EH (cell line): ENCODE data around the gene IGFN1.
A peak's percentile ranks its signal among the peaks of the same experiment; 100 is the strongest.
"Not testable (repeated sequence)": the region's sequence is repeated elsewhere in the genome, so short reads cannot be mapped to it uniquely, and the experiment has no call there.

Experiments
- DNase-seq: peaks from one replicate; pipeline ENCODE4 v3.0.0-alpha.2; 2015; ENCODE audit warnings: low read depth

The IGFN1 gene

GRCh38 chr1:201217851-201218250 lies 27.2 kb downstream of the IGFN1 start:
- no peak for DNase-seq

- no peak for DNase-seq
These were observed 27.8 kb downstream of the IGFN1 start for GRCh38 chr1:201218409-201218808.

DNA sequence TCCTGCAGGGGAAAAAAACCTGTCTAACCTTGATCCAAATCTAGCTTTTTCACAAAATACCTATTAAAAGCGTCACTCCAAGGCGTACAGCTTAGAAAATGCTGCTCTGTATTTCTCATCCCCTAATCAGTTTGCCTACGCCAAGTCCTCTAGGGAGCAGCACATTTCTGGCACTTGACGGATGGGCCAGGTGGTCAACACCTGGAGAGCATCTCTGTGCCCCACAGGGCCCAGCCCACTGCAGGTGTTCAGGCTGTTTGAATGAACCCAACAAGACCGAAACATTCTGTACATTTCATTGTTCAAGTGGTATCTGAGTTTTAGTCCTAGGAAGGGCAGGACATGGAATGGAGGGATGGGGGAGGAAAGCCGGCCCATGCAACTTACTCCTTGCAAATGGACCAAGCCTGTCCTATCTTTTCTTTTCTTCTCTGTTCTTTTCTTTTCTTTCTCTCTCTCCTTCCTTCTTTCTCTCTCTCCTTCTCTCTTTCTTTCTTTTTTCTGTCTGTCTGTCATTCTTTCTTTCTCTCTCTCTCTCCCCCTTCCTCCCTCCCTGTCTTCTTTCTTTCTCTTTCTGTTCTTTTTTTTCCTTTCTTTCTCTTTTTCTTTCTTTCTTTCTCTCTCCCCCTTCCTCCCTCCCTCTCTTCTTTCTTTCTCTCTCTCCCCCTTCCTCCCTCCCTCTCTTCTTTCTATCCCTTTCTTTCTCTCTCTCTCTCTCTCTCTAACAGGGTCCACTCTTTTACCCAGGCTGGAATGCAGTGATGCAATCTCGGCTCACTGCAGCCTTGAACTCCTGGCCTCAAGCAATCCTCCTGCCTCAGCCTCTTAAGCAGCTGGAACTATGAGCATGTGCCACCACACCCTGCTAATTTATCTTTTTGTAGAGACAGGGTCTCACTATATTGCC lies 29.1 kb downstream of the IGFN1 start:
- DNase-seq, result no peak

DNA sequence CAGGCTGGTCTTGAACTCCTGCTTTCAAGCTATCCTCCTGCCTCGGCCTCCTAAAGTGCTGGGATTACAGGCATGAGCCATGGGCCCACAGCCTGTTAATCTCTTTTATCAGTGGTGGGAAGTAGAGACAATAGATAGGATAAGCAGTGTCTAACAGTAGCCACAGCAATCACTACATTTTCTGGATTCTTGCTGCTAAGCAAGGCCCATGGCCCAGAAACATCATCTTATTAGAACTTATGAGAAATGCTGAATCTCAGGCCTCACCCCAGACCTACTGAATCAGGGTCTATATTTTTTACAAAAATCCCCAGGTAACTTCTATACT lies 29.7 kb downstream of the IGFN1 start:
- DNase-seq, result no peak

- no peak for DNase-seq
These were observed 30.7 kb downstream of the IGFN1 start for GRCh38 chr1:201221201-201221846.

DNA sequence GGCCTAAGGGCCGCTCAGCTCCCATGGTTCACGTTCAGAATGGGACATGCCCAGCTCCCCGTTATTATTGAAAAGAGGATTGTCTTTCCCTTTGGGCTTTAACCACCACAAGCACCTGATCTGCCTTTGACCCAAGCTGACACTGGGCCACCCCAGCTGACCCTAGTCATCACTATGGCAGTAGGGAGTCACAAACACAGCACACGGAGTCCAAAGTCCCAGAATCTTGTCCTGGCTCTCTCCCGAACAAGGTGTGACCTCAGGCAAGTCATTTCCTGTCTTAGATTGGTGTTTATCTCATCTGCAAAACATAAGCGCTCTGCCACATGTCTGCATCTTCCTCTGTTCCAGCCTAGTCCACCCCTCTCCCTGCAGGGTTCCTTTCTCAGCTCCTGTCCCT lies 31.5 kb downstream of the IGFN1 start:
- no peak for DNase-seq

GRCh38 chr1:201223852-201224665 lies 33.4 kb downstream of the IGFN1 start:
- DNase-seq, result no peak

DNA sequence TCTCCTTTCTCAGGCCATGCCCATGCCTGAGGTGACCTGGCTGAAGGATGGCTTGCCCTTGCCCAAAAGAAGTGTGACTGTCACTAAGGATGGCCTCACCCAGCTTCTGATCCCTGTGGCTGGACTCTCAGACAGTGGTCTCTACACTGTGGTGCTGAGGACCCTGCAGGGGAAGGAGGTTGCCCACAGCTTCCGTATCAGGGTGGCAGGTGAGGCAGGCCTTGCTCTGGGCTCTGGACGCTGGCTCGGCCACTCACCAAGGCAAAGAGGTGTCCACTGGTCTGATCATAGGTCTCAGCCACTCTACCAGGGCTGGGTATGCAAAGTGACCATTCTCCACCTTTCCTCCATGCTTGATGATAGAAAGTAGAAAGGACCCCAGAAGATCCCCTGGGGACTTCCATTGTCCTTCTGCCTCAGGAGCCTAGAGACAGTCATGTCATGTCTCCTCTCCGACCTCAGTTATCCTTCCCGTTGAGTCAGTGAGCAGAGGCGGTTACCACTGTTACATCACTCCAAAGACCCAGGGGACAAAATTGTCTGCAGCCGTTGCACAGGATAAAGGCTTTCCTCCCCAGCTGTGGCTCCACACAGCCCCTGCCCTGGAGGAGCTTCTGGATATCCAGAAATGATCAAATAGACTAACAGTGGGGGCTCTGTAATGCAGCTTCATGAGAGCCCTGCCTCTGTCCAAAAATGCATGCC lies 34.2 kb downstream of the IGFN1 start:
- peak; percentile 7 for DNase-seq

DNA sequence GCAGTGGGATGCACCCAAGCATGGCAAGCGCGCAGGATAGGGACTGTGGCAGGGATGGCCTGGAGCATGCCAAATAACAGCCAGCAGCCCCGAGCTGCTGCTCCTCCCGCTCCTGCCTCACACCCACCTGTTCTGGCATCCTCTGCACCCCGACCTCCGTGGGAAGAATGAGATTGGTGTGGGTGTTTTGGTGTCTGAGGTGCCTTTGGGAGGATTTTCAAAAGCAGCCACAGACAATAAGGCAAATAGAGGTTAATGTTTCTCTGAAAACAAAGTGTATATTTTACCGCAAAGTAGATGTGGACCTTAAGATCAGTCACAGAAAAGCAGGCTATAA lies 35.5 kb downstream of the IGFN1 start:
- no peak for DNase-seq

- DNase-seq, result no peak
These were observed 36.4 kb downstream of the IGFN1 start for GRCh38 chr1:201226859-201227488.

DNA sequence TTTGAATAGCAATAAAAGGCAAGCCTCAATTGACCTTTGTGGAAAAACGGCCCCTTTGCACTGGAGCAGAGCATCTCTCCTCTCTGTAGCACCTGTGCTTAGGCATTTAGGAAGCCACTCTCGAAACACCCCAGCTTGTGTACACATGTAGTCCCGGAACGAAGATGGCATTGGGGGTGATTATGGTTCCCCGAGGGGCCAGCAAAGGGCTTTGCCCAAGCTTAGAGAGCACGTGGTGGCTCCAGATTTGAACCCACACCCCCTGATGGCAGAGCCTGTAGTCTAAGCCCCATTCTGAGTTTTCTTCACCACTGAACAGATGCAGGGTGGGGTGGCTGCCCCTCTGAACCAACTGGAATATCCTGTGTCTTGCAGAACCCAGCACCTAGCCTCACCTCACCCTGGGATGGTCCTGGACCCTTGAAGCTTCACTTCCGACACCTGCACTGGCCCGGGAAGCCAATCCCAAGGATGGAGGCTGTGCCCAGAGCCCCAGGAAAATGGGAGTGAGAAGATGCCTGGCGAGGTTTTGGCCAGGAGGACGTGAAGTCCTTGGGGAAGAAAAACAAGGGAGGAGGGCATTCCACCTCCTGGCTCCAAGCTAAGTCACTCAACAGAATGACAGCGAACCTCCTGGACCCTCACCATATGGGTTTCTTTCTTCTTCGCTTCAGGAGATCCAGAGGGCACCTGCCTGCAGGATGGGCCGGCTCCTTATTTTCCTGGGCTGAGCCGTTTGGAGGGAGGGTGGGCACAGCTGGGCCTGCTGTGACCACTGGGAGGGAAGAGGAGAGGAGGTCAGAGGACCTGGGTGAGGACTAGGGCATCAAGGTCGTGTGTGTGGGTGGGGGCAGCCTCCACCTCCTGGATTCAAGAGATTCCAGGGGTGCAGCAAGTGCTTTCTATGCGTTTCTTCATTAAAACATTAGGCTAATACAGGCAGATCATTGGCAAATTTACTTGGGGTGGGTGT lies 37.7 kb downstream of the IGFN1 start:
- DNase-seq, result no peak

DNA sequence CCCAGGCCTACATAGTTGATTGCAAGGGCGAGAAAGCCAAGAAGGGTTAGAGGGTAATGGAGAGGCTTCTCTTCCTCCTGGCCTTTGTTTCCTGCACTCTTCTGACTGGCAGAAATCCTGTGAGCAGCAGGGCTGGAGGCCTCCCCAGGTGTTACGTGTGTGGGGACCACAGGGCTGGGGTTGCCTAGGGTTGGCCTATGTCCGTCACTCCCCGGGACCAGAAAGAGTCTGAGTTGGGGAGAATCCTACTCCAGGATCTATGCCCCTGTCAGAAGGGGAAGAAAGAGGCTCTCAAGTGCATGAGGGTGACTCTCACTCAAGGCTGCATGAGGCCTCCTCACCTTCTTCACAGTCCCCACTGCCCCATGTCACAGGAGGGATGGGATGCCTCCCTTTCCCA lies 38.5 kb downstream of the IGFN1 start:
- no peak for DNase-seq

DNA sequence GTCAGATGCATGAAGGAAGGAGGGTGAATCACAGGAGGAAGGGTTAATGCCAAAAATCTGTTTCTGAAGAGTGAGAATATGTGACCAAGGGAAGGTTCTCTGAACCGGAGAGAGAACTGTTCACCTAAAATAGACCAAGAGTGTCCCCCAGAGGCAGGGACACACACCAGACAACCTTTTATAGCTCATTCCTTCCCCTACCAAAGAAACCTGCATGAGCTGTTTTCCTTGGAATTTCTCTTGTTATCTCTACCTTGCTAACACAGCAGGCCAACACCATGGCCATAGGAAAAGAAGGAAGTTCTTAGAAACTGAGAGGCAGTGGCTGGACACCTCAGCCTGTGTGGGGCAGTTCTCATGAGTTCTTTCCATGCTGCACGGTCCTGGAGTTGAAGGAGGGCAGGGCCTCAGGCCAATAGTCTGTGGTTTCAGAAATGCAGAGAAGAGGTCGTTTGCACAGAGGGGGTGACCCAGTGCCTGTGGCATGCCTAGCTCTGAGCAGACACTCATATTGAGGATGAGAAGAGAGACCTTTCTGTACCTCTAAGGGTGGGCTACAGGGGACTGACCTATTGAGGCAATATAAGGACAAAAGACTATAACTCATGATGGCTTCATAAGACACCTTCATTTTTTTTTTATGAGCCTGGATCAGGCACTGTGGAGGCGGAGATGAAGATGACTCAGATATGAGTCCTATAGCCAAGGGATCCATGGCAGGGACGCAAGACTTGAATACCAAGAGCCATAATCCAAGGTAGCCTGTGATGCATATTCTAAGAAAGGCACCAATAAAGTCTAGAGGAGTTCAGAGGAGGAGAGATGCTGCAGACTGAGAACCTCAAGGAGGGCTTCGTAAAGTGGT lies 39.4 kb downstream of the IGFN1 start:
- DNase-seq, result peak; percentile 74

DNA sequence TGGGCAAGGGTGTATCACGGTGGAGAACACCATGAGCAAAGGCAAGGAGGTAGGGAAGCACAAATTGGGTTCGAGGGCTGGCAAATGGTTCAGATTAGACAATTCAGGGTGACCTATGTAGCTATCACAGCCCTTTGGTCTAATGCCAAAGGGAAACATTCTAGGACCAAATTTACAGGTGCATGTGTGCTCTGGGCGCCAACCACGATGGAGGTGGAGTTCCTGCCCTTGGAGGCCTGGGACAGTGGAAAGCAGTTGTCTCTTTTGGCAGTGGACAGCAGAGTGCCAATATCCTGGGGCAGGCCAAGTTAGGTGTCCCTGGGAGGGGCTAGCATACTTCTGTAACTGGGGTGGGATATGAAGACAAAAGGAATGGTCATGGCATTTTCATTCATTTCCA lies 40.1 kb downstream of the IGFN1 start:
- DNase-seq, result no peak

DNA sequence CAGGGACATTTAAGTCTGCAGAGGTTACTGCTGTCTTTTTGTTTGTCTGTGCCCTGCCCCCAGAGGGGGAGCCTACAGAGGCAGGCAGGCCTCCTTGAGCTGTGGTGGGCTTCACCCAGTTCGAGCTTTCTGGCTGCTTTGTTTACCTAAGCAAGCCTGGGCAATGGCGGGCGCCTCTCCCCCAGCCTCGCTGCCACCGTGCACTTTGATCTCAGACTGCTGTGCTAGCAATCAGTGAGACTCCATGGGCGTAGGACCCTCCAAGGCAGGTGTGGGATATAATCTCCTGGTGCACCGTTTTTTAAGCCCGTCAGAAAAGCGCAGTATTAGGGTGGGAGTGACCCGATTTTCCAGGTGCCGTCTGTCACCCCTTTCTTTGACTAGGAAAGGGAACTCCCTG lies 49.0 kb downstream of the IGFN1 start:
- not testable (repeated sequence) for DNase-seq

DNA sequence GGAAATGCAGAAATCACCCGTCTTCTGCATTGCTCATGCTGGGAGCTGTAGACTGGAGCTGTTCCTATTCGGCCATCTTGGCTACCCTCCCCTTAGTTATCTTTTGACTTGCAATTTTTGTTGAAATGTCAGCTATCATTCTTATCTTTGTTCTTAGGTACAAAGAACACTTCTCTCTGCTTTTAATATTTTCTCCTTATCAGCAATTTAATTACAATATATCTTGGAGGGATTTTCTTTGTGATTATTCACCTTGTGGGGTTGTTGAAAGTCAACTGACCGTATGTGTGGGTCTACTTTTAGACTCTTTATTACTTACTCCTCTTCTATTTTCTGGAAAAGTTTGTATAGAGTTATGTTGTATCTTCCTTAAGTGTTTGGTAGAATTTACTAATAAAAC lies 49.5 kb downstream of the IGFN1 start:
- DNase-seq, result no peak

- no peak for DNase-seq
These were observed 51.1 kb downstream of the IGFN1 start for GRCh38 chr1:201241736-201242135.

- DNase-seq, result no peak
These were observed 54.5 kb downstream of the IGFN1 start for GRCh38 chr1:201245082-201245481.

- DNase-seq, result no peak
These were observed 58.3 kb downstream of the IGFN1 start for GRCh38 chr1:201248721-201249559.
